ENCODE measurements around the gene FAM229B.

GRCh38 chr6:112037783-112038216 lies 49.6 kb upstream of the FAM229B start:
- TF ChIP-seq POLR2AphosphoS5 (IDR thresholded peaks at IDR 0.05; ENCODE audit: low read depth, low read length): no peak
- TF ChIP-seq, protein P1, sequence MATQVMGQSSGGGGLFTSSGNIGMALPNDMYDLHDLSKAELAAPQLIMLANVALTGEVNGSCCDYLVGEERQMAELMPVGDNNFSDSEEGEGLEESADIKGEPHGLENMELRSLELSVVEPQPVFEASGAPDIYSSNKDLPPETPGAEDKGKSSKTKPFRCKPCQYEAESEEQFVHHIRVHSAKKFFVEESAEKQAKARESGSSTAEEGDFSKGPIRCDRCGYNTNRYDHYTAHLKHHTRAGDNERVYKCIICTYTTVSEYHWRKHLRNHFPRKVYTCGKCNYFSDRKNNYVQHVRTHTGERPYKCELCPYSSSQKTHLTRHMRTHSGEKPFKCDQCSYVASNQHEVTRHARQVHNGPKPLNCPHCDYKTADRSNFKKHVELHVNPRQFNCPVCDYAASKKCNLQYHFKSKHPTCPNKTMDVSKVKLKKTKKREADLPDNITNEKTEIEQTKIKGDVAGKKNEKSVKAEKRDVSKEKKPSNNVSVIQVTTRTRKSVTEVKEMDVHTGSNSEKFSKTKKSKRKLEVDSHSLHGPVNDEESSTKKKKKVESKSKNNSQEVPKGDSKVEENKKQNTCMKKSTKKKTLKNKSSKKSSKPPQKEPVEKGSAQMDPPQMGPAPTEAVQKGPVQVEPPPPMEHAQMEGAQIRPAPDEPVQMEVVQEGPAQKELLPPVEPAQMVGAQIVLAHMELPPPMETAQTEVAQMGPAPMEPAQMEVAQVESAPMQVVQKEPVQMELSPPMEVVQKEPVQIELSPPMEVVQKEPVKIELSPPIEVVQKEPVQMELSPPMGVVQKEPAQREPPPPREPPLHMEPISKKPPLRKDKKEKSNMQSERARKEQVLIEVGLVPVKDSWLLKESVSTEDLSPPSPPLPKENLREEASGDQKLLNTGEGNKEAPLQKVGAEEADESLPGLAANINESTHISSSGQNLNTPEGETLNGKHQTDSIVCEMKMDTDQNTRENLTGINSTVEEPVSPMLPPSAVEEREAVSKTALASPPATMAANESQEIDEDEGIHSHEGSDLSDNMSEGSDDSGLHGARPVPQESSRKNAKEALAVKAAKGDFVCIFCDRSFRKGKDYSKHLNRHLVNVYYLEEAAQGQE (IDR thresholded peaks at IDR 0.05; ENCODE audit: insufficient read depth in 1 of 2, low read depth in 2 of 2, low read length in 2 of 2): no peak
- TF ChIP-seq TAF1 (IDR thresholded peaks at IDR 0.05; ENCODE audit: borderline replicate concordance, insufficient read depth, low read length): no peak
- no peak for TF ChIP-seq SIN3A (IDR thresholded peaks at IDR 0.05; ENCODE audit: borderline replicate concordance, insufficient read depth, low read length)
- no peak for TF ChIP-seq FOXP2 (optimal IDR thresholded peaks at IDR 0.05; ENCODE audit: borderline replicate concordance, extremely low read depth, extremely low read length, insufficient read depth)

Data from PFSK-1 (cell line).